Naive thymus-derived CD8-positive, alpha-beta T cell (primary cell): ENCODE measurements around the gene SORCS2. TPM values are rescaled to one million over a fixed set of nuclear protein-coding genes. Genes with fewer than 3 reads are reported as not detected.

Experiments
- ATAC-seq, 2 donors: fragments of 150-1000 bp; cut with Tn5 transposase in 1 of 2; sonication (Bioruptor Pico), chemical (Tn5 transposase) in 1 of 2; 1 replicate in 1 of 2; 2 replicates in 1 of 2; pipeline ENCODE4 v1.10.0; 2021; ENCODE audit warnings: mild to moderate bottlenecking in 2 of 2, moderate library complexity in 2 of 2
- POLR2A ChIA-PET: fragments of 350-600 bp; sonication (Branson Sonifier 250); formaldehyde crosslinking; loops from one replicate; lab custom pipeline; 2021; ENCODE audit warnings: antibody characterized with exemption; lab: Charles Lee
- DNase-seq, 10 donors: peaks; one replicate each; pipeline versions ENCODE4 v3.0.0 to v3.0.0-alpha.2; 2020 to 2022
- H3K27ac Mint-ChIP-seq, 10 donors: one replicate each; pipeline ENCODE4 v1.8.0; 2020 to 2022; ENCODE audit warnings: mild to moderate bottlenecking in 10 of 10, mixed read lengths in 10 of 10, moderate library complexity in 4 of 10, inconsistent platforms in 1 of 10
- H3K27me3 Mint-ChIP-seq, 5 donors: one replicate each; pipeline ENCODE4 v1.8.0; 2021 to 2022; ENCODE audit warnings: mixed read lengths in 5 of 5
- H3K36me3 Mint-ChIP-seq, 3 donors: one replicate each; pipeline ENCODE4 v1.8.0; 2020 to 2022; ENCODE audit warnings: mixed read lengths in 3 of 3, mild to moderate bottlenecking in 2 of 3, inconsistent platforms in 1 of 3
- H3K4me1 Mint-ChIP-seq, 4 donors: one replicate each; pipeline ENCODE4 v1.8.0; 2021 to 2022; ENCODE audit warnings: mixed read lengths in 4 of 4
- H3K4me3 Mint-ChIP-seq, 10 donors: one replicate each; pipeline ENCODE4 v1.8.0; 2020 to 2022; ENCODE audit warnings: mild to moderate bottlenecking in 10 of 10, mixed read lengths in 10 of 10, moderate library complexity in 6 of 10, inconsistent platforms in 1 of 10
- H3K9me3 Mint-ChIP-seq, 9 donors: one replicate each; pipeline ENCODE4 v1.8.0; 2020 to 2022; ENCODE audit warnings: mixed read lengths in 9 of 9, mild to moderate bottlenecking in 3 of 9, inconsistent platforms in 1 of 9, moderate library complexity in 1 of 9
- polyA plus RNA-seq, 3 donors: library from polyadenylated mRNA; unstranded; fragments of 300-500 nt; fragmentation: Illumina TruSeq; gene quantifications; one replicate each; pipeline ENCODE4 v1.2.3, GENCODE V29; 2021
- total RNA-seq, 8 experiments: library from RNA in 2 of 8; stranded (reverse) in 2 of 8; gene quantifications; one replicate each; pipeline ENCODE4 v1.2.3 and lab custom pipeline; 2021 to 2026

SORCS2 gene
- total and polyA plus RNA-seq, 5 experiments from 2014 or later = not detected

GRCh38 chr4:7664106-7664505 is 471.8 kb downstream of the SORCS2 start:
- Mint-ChIP-seq H3K27me3 (peaks cover 0 to 16% (median 0%) of the 10 kb centered on the region in 5 donors), H3K36me3 (no peaks in the 10 kb centered on the region), H3K9me3 (no peaks in the 10 kb centered on the region), H3K27ac (no peak overlapping the region), H3K4me1 (no peaks in the 10 kb centered on the region), H3K4me3 (no peak overlapping the region)
- POLR2A ChIA-PET = no interaction called here
- DNase-seq (no peak), ATAC-seq (no peak)

GRCh38 chr4:7665321-7665720 is 473.0 kb downstream of the SORCS2 start:
- no peak for DNase-seq
- H3K4me3 Mint-ChIP-seq = no peak overlapping the region
- no peak for ATAC-seq
- H3K36me3 Mint-ChIP-seq = no peaks in the 10 kb centered on the region
- H3K4me1 Mint-ChIP-seq = no peaks in the 10 kb centered on the region
- H3K27me3 Mint-ChIP-seq = peaks cover 0 to 16% (median 0%) of the 10 kb centered on the region in 5 donors
- peak overlapping the region in 1 of 10 donors; percentile 28 for H3K27ac Mint-ChIP-seq
- H3K9me3 Mint-ChIP-seq = peaks cover 0 to 2% (median 0%) of the 10 kb centered on the region in 9 donors
- POLR2A ChIA-PET = no interaction called here

DNA sequence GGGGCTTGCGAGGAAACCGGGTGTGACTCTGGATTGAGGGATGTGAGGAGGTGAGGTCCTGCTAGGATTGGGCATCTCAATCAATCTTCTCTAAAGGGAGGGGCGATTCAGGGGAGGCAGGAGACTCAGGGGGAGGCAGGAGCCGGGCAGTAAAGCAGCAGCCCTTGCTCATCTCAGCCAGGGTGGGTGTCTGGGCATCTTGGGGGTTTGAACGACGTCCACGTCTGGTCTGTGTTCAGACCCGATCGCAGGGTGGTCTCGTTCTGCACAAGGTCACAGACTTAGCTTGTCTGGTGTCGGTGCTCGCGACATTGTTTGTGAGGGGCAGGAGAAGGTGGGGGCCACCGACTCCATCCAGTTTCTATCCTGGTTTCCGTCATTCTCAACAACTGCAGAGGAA is 473.7 kb downstream of the SORCS2 start:
- Mint-ChIP-seq H3K9me3 (peaks cover 0 to 4% (median 0%) of the 10 kb centered on the region in 9 donors), H3K4me1 (no peaks in the 10 kb centered on the region), H3K27me3 (peaks cover 0 to 16% (median 0%) of the 10 kb centered on the region in 5 donors), H3K36me3 (peaks cover 0 to under 1% (median 0%) of the 10 kb centered on the region in 3 donors), H3K4me3 (no peak overlapping the region), H3K27ac (peak overlapping the region in 1 of 10 donors; percentile 28)
- POLR2A ChIA-PET = no interaction called here
- no peak for ATAC-seq
- peak in 1 of 10 donors; percentile 52 for DNase-seq

DNA sequence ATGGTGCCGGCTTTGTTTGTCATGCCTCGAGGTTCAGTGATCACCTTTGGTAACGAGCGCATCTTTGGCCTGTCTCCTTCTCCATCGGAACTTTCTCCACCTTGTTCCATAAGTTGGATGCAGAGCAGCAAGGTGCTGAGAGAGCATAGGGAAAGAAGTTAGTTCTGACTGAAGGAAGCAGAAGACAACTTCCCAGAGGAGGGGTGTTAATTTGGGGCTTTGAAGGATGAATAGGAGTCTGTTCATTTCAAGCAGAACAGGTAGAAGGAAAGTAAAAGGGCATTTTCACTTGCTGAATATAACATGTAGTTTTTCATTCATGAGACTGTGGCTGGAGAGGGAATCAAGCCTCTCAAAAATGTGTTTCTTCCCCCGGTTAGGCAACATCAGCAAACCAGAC is 474.4 kb downstream of the SORCS2 start:
- peaks cover 0 to 7% (median 0%) of the 10 kb centered on the region in 3 donors for H3K36me3 Mint-ChIP-seq
- peaks cover 0 to 16% (median 0%) of the 10 kb centered on the region in 5 donors for H3K27me3 Mint-ChIP-seq
- no peak for ATAC-seq
- H3K9me3 Mint-ChIP-seq = peaks cover 0 to 11% (median 6%) of the 10 kb centered on the region in 9 donors
- DNase-seq = no peak
- no peak overlapping the region for H3K4me3 Mint-ChIP-seq
- no peaks in the 10 kb centered on the region for H3K4me1 Mint-ChIP-seq
- H3K27ac Mint-ChIP-seq = no peak overlapping the region
- POLR2A ChIA-PET = no interaction called here

- H3K27ac Mint-ChIP-seq = no peak overlapping the region
- H3K27me3 Mint-ChIP-seq = peaks cover 0 to 13% (median 0%) of the 10 kb centered on the region in 5 donors
- no peak overlapping the region for H3K4me3 Mint-ChIP-seq
- DNase-seq (no peak), ATAC-seq (no peak)
- POLR2A ChIA-PET = no interaction called here
- no peaks in the 10 kb centered on the region for H3K4me1 Mint-ChIP-seq
- peaks cover 0 to 7% (median 0%) of the 10 kb centered on the region in 3 donors for H3K36me3 Mint-ChIP-seq
- peaks cover 0 to 17% (median 11%) of the 10 kb centered on the region in 9 donors for H3K9me3 Mint-ChIP-seq
Observed at GRCh38 chr4:7668271-7668670, 475.9 kb downstream of the SORCS2 start.

DNA sequence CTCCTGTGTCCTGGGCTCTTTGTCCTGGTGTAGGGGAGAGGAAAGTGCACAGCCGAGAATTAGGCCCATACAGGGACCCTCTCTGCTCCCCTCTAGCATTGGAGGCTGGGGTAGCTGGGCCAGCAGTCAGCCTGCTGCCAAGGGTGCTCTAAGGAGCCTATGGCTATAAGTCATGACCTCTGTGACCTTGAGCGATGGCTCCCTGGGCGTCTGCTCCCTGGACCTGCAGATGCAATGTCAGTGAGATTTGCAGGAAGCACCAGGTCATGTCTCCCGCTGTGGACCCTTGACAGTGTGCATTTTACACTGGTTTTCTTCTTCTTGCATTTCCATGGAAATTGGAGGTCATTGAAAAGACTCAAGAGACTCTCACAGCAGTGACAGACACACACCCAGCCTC is 476.5 kb downstream of the SORCS2 start:
- peaks cover 0 to 13% (median 0%) of the 10 kb centered on the region in 5 donors for H3K27me3 Mint-ChIP-seq
- POLR2A ChIA-PET = no interaction called here
- H3K36me3 Mint-ChIP-seq = peaks cover 0 to 7% (median 0%) of the 10 kb centered on the region in 3 donors
- DNase-seq (no peak), ATAC-seq (no peak)
- no peak overlapping the region for H3K4me3 Mint-ChIP-seq
- H3K4me1 Mint-ChIP-seq = no peaks in the 10 kb centered on the region
- peaks cover 0 to 17% (median 11%) of the 10 kb centered on the region in 9 donors for H3K9me3 Mint-ChIP-seq
- no peak overlapping the region for H3K27ac Mint-ChIP-seq

- peaks cover 0 to 4% (median 2%) of the 10 kb centered on the region in 5 donors for H3K27me3 Mint-ChIP-seq
- H3K9me3 Mint-ChIP-seq = peaks cover 0 to 17% (median 11%) of the 10 kb centered on the region in 9 donors
- no peak overlapping the region for H3K4me3 Mint-ChIP-seq
- H3K4me1 Mint-ChIP-seq = no peaks in the 10 kb centered on the region
- H3K27ac Mint-ChIP-seq = no peak overlapping the region
- DNase-seq (no peak), ATAC-seq (no peak)
- POLR2A ChIA-PET = no interaction called here
- peaks cover 0 to 7% (median 0%) of the 10 kb centered on the region in 3 donors for H3K36me3 Mint-ChIP-seq
Observed at GRCh38 chr4:7672601-7673000, 480.3 kb downstream of the SORCS2 start.

DNA sequence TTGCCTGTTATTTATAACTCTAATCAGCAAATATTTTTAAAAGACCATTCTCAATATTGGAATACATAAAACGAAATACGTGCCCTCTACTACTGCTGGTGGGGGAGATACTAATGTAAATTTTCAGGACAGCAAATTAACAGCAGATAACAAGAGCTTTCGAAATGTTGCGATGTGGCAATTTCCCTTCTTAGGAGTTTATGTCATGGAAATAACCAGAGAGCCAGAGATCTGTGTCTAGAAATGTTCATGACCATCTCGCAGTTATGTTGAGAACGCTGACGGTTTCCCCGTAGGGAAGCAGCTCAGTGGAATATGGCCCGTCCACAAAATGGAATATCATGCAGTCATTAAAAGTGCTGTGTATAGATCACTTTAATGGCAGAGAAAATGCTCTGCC is 480.8 kb downstream of the SORCS2 start:
- H3K27me3 Mint-ChIP-seq = peaks cover 0 to 5% (median 2%) of the 10 kb centered on the region in 5 donors
- no peak overlapping the region for H3K27ac Mint-ChIP-seq
- H3K4me1 Mint-ChIP-seq = peaks cover 0 to 3% (median 0%) of the 10 kb centered on the region in 4 donors
- ATAC-seq (no peak), DNase-seq (no peak)
- H3K36me3 Mint-ChIP-seq = peaks cover 0 to 7% (median 0%) of the 10 kb centered on the region in 3 donors
- POLR2A ChIA-PET = no interaction called here
- peaks cover 0 to 17% (median 11%) of the 10 kb centered on the region in 9 donors for H3K9me3 Mint-ChIP-seq
- no peak overlapping the region for H3K4me3 Mint-ChIP-seq

GRCh38 chr4:7674706-7675105 is 482.4 kb downstream of the SORCS2 start:
- peaks cover 0 to 6% (median 2%) of the 10 kb centered on the region in 5 donors for H3K27me3 Mint-ChIP-seq
- H3K9me3 Mint-ChIP-seq = peaks cover 0 to 17% (median 11%) of the 10 kb centered on the region in 9 donors
- H3K36me3 Mint-ChIP-seq = peaks cover 0 to 7% (median 0%) of the 10 kb centered on the region in 3 donors
- H3K4me1 Mint-ChIP-seq = peaks cover 0 to 3% (median 0%) of the 10 kb centered on the region in 4 donors
- ATAC-seq (no peak), DNase-seq (no peak)
- H3K4me3 Mint-ChIP-seq = no peak overlapping the region
- no peak overlapping the region for H3K27ac Mint-ChIP-seq
- POLR2A ChIA-PET = no interaction called here

DNA sequence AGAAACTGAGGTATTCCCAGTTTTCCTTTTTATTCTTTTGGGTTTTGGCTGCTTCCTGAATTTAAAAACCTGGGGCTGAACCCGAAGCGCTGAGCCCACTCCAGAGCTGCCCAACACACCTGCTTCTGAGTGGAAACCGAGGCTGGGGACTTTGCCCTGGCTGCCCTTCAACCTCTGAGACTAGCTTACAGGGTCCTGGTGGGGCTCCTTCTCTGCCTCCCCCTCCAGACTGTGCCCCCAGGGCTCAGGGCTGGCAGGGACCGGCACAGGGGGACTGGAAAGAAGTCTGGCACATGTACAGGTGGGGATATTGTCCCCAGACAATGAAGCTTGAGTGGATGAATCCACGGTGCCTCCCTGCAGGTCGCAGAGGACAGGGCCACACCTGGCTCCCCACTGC is 482.8 kb downstream of the SORCS2 start:
- Mint-ChIP-seq H3K9me3 (peaks cover 0 to 17% (median 11%) of the 10 kb centered on the region in 9 donors), H3K4me1 (peaks cover 0 to 3% (median 0%) of the 10 kb centered on the region in 4 donors), H3K36me3 (peaks cover 0 to 7% (median 0%) of the 10 kb centered on the region in 3 donors), H3K27ac (no peak overlapping the region), H3K27me3 (peaks cover 0 to 6% (median 2%) of the 10 kb centered on the region in 5 donors), H3K4me3 (peak overlapping the region in 1 of 10 donors; percentile 4)
- POLR2A ChIA-PET = no interaction called here
- DNase-seq (no peak), ATAC-seq (no peak)

DNA sequence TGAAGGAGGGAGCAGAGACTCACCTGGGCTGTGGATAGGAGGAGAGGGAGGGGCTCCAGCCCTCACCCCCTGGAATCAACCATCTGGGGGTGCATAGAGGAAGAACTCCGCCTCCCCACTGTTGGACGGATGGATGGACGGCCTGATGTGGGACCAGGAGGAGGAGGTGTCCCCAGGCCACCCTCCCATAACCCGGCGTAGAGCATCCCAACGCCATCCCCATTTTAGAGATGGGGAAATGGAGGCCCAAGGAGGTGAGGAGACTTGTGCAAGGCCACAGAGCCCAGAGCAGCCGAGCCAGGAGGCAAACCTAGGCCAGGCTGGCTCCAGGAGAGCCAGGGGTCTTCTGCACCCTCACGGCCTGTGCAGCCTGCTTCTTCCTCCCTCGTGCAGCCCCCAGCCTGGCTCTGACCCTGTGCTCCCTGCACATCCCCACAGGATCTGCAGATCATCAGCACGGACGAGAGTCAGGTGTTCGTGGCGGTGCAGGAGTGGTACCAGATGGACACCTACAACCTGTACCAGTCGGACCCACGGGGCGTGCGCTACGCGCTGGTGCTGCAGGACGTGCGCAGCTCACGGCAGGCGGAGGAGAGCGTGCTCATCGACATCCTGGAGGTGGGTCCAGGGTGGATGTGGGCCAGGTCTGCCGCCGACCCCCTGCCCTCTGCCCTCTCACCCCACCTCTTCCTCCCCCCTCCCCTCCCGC is 483.4 kb downstream of the SORCS2 start:
- Mint-ChIP-seq H3K4me3 (no peak overlapping the region), H3K27me3 (peaks cover 0 to 7% (median 2%) of the 10 kb centered on the region in 5 donors), H3K27ac (no peak overlapping the region), H3K9me3 (peaks cover 0 to 16% (median 9%) of the 10 kb centered on the region in 9 donors), H3K36me3 (peaks cover 0 to 7% (median 0%) of the 10 kb centered on the region in 3 donors), H3K4me1 (peaks cover 0 to 3% (median 0%) of the 10 kb centered on the region in 4 donors)
- POLR2A ChIA-PET = no interaction called here
- DNase-seq (no peak), ATAC-seq (no peak)

DNA sequence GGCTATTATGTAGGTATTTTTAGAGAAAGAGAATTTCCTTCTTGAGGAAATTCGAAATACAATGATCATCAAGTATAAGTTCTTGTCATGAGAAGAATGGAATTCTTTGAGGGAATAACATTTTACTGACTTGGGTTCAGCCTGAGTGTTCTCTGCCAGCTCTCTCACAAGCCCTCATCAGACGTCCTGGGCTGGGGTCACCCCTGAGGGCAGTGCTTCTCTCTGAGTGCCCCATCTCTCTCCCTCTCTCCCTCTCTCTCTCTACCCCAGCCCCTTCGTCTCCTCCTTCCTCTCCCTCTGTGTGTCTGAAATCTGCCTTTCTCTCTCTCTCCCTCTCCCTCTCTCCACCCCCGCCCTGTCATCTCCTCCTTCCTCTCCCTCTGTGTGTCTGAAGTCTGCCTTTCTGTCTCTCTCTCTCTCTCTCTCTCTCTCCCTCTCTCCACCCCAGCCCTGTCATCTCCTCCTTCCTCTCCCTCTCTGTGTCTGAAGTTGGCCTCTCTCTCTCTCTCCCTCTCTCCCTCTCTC is 484.1 kb downstream of the SORCS2 start:
- Mint-ChIP-seq H3K27me3 (peaks cover 0 to 9% (median 2%) of the 10 kb centered on the region in 5 donors), H3K27ac (peak overlapping the region in 1 of 10 donors; percentile 18), H3K9me3 (peaks cover 0 to 13% (median 4%) of the 10 kb centered on the region in 9 donors), H3K4me3 (no peak overlapping the region), H3K36me3 (peaks cover 0 to 2% (median 0%) of the 10 kb centered on the region in 3 donors), H3K4me1 (peaks cover 0 to 3% (median 0%) of the 10 kb centered on the region in 4 donors)
- ATAC-seq (no peak), DNase-seq (no peak)
- POLR2A ChIA-PET = no interaction called here

DNA sequence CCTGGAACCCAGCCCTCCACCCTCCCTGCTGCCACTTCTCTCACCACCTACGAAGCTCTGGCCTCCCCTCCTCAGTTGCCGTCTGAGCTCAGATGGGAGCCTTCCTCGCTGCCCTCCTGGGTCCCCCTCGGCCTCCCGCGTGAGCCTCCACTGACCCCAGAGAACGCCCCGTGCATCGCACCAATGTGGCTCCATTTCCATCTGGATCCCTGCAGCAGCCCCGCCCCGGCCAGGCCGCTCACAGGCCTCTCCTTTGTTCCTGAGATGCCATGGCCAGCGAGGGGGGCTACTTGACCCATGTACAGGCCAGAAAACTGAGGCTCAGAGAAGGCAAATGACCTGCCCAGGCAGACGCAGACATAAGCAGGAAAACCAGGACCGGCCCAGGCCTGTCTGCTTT is 484.7 kb downstream of the SORCS2 start:
- no peak for ATAC-seq
- H3K36me3 Mint-ChIP-seq = no peaks in the 10 kb centered on the region
- POLR2A ChIA-PET = no interaction called here
- no peak for DNase-seq
- peaks cover 0 to 3% (median 0%) of the 10 kb centered on the region in 4 donors for H3K4me1 Mint-ChIP-seq
- peaks cover 0 to 10% (median 2%) of the 10 kb centered on the region in 9 donors for H3K9me3 Mint-ChIP-seq
- H3K27ac Mint-ChIP-seq = no peak overlapping the region
- no peak overlapping the region for H3K4me3 Mint-ChIP-seq
- peaks cover 0 to 9% (median 2%) of the 10 kb centered on the region in 5 donors for H3K27me3 Mint-ChIP-seq
